ENCODE results near the gene CRMP1.

CRMP1 gene

DNA sequence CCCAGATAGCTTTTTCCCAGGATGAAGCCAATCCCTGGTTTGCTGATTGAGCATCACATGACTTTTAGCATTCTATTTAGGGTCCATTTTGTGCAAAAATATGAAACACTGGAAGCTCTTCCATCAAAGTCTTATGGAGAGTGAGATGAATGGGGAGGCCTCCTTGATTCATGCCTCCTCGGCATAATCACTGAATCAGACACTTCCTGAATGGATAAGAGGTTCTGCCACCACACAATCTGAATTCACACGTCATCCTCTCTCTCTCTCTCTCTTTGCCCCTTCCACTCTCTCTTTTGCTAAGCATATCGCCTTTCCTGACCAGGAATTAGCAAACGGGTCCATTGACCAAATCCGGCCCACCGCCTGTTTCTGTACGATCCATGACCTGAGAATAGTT is 68.7 kb downstream of the CRMP1 start:
- TF ChIP-seq, protein P1, sequence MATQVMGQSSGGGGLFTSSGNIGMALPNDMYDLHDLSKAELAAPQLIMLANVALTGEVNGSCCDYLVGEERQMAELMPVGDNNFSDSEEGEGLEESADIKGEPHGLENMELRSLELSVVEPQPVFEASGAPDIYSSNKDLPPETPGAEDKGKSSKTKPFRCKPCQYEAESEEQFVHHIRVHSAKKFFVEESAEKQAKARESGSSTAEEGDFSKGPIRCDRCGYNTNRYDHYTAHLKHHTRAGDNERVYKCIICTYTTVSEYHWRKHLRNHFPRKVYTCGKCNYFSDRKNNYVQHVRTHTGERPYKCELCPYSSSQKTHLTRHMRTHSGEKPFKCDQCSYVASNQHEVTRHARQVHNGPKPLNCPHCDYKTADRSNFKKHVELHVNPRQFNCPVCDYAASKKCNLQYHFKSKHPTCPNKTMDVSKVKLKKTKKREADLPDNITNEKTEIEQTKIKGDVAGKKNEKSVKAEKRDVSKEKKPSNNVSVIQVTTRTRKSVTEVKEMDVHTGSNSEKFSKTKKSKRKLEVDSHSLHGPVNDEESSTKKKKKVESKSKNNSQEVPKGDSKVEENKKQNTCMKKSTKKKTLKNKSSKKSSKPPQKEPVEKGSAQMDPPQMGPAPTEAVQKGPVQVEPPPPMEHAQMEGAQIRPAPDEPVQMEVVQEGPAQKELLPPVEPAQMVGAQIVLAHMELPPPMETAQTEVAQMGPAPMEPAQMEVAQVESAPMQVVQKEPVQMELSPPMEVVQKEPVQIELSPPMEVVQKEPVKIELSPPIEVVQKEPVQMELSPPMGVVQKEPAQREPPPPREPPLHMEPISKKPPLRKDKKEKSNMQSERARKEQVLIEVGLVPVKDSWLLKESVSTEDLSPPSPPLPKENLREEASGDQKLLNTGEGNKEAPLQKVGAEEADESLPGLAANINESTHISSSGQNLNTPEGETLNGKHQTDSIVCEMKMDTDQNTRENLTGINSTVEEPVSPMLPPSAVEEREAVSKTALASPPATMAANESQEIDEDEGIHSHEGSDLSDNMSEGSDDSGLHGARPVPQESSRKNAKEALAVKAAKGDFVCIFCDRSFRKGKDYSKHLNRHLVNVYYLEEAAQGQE (IDR thresholded peaks at IDR 0.05; ENCODE audit: insufficient read depth in 1 of 2, low read depth in 2 of 2, low read length in 2 of 2): no peak
- TF ChIP-seq SIN3A (IDR thresholded peaks at IDR 0.05; ENCODE audit: borderline replicate concordance, insufficient read depth, low read length) (no peak), FOXP2 (optimal IDR thresholded peaks at IDR 0.05; ENCODE audit: borderline replicate concordance, extremely low read depth, extremely low read length, insufficient read depth) (no peak), POLR2AphosphoS5 (IDR thresholded peaks at IDR 0.05; ENCODE audit: low read depth, low read length) (no peak), TAF1 (IDR thresholded peaks at IDR 0.05; ENCODE audit: borderline replicate concordance, insufficient read depth, low read length) (no peak)

DNA sequence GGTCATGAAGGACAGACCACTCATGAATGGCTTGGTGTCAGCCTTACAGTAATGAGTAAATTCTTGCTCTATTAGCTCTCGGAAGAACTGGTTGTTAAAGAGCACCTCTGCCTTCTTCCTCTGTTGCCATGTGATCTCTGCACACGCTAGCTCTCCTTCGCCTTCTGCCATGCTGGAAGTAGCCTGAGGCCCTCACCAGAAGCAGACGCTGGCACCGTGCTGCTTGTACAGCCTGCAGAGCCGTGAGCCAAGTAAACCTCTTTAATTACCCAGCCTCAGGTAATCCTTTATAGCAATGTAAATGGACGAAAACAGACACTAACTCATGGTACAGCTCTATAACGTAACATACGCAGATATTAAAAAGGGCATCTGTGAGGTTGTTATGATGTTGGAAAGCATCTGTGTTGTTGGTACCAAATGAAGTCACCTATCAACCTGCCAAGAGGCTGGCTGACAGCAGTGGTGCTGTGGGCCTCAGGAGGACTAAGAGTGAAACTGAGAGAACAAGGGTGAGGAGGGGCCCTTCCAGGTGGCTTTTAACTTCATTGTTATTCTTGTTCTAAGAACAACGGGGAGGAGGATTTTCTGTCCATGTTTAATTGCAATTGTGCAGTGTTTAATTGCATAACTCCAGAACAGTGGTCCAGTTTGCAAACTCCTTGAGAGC is 69.2 kb downstream of the CRMP1 start:
- TF ChIP-seq TAF1 (IDR thresholded peaks at IDR 0.05; ENCODE audit: borderline replicate concordance, insufficient read depth, low read length): no peak
- no peak for TF ChIP-seq SIN3A (IDR thresholded peaks at IDR 0.05; ENCODE audit: borderline replicate concordance, insufficient read depth, low read length)
- TF ChIP-seq FOXP2 (optimal IDR thresholded peaks at IDR 0.05; ENCODE audit: borderline replicate concordance, extremely low read depth, extremely low read length, insufficient read depth): no peak
- TF ChIP-seq POLR2AphosphoS5 (IDR thresholded peaks at IDR 0.05; ENCODE audit: low read depth, low read length): no peak
- TF ChIP-seq, protein P1 (IDR thresholded peaks at IDR 0.05; ENCODE audit: insufficient read depth in 1 of 2, low read depth in 2 of 2, low read length in 2 of 2): no peak

- no peak for TF ChIP-seq TAF1 (IDR thresholded peaks at IDR 0.05; ENCODE audit: borderline replicate concordance, insufficient read depth, low read length)
- no peak for TF ChIP-seq SIN3A (IDR thresholded peaks at IDR 0.05; ENCODE audit: borderline replicate concordance, insufficient read depth, low read length)
- TF ChIP-seq POLR2AphosphoS5 (IDR thresholded peaks at IDR 0.05; ENCODE audit: low read depth, low read length): no peak
- no peak for TF ChIP-seq FOXP2 (optimal IDR thresholded peaks at IDR 0.05; ENCODE audit: borderline replicate concordance, extremely low read depth, extremely low read length, insufficient read depth)
- TF ChIP-seq, protein P1 (IDR thresholded peaks at IDR 0.05; ENCODE audit: insufficient read depth in 1 of 2, low read depth in 2 of 2, low read length in 2 of 2): no peak
Observed at GRCh38 chr4:5822619-5823018, 70.3 kb downstream of the CRMP1 start.

GRCh38 chr4:5821665-5822358 is 71.1 kb downstream of the CRMP1 start:
- TF ChIP-seq POLR2AphosphoS5 (IDR thresholded peaks at IDR 0.05; ENCODE audit: low read depth, low read length) (no peak), FOXP2 (optimal IDR thresholded peaks at IDR 0.05; ENCODE audit: borderline replicate concordance, extremely low read depth, extremely low read length, insufficient read depth) (no peak), SIN3A (IDR thresholded peaks at IDR 0.05; ENCODE audit: borderline replicate concordance, insufficient read depth, low read length) (no peak), TAF1 (IDR thresholded peaks at IDR 0.05; ENCODE audit: borderline replicate concordance, insufficient read depth, low read length) (no peak)
- TF ChIP-seq, protein P1 (IDR thresholded peaks at IDR 0.05; ENCODE audit: insufficient read depth in 1 of 2, low read depth in 2 of 2, low read length in 2 of 2): no peak
